Measurements from ENCODE around the gene JAG2.

DNA sequence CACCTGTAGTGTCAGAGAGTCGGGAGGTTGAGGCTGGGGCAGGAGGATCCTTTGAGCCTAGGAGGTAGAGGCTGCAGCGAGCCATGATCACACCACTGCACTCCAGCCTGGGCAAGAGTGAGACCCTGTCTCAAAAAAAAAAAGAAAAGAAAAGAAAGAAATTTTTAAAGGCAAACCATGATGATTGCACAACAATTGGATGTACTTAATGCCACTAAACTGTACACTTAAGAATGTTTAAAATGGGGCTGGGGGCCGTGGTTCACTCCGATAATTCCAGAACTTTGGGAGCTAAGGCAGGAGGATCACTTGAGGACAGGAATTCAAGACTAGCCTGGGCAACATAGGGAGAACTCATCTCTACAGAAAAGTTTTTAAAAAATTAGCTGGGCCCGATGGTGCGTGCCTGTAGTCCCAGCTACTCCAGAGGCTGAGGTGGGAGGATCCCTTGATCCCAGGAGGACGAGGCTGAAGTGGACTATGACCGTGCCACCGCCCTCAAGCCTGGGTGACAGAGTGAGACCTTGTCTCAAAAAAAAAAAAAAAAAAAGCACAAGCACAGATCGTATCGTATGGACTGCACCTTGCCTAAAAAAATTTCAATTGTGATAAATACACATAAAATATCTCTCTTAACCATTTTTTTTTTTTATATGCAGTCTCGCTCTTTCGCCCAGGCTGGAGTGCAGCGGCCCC is 32.7 kb downstream of the JAG2 start:
- TF ChIP-seq, protein P1, sequence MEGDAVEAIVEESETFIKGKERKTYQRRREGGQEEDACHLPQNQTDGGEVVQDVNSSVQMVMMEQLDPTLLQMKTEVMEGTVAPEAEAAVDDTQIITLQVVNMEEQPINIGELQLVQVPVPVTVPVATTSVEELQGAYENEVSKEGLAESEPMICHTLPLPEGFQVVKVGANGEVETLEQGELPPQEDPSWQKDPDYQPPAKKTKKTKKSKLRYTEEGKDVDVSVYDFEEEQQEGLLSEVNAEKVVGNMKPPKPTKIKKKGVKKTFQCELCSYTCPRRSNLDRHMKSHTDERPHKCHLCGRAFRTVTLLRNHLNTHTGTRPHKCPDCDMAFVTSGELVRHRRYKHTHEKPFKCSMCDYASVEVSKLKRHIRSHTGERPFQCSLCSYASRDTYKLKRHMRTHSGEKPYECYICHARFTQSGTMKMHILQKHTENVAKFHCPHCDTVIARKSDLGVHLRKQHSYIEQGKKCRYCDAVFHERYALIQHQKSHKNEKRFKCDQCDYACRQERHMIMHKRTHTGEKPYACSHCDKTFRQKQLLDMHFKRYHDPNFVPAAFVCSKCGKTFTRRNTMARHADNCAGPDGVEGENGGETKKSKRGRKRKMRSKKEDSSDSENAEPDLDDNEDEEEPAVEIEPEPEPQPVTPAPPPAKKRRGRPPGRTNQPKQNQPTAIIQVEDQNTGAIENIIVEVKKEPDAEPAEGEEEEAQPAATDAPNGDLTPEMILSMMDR (IDR thresholded peaks at IDR 0.05 in 8 of 11, conservative IDR thresholded peaks at IDR 0.05 in 3 of 11) = no peak
- no peak for TF ChIP-seq POLR2AphosphoS5 (IDR thresholded peaks at IDR 0.05)

All from spleen (tissue), 7 donors.